ENCODE measurements around the gene PBOV1. TPM values are rescaled to one million over a fixed set of nuclear protein-coding genes. Genes with fewer than 3 reads are reported as not detected.

The PBOV1 gene
- polyA plus RNA-seq, 1 donor = not detected

GRCh38 chr6:138204303-138204702, 14.0 kb downstream of the PBOV1 start:
- no peak for DNase-seq

GRCh38 chr6:138203315-138203714, 15.0 kb downstream of the PBOV1 start:
- DNase-seq = no peak

- no peak for DNase-seq
Observed at GRCh38 chr6:138201836-138202235, 16.5 kb downstream of the PBOV1 start.

GRCh38 chr6:138198430-138199091, 19.7 kb downstream of the PBOV1 start:
- no peak for DNase-seq

GRCh38 chr6:138197570-138197969, 20.7 kb downstream of the PBOV1 start:
- no peak for DNase-seq

GRCh38 chr6:138196122-138196738, 22.1 kb downstream of the PBOV1 start:
- DNase-seq = no peak

- peak; percentile 22 for DNase-seq
Observed at GRCh38 chr6:138194287-138194686, 24.0 kb downstream of the PBOV1 start.

GRCh38 chr6:138188278-138188941, 29.9 kb downstream of the PBOV1 start:
- DNase-seq = no peak

- no peak for DNase-seq
Observed at GRCh38 chr6:138187156-138187555, 31.1 kb downstream of the PBOV1 start.

GRCh38 chr6:138184230-138184629, 34.1 kb downstream of the PBOV1 start:
- DNase-seq = no peak

GRCh38 chr6:138183790-138184134, 34.5 kb downstream of the PBOV1 start:
- DNase-seq = no peak

GRCh38 chr6:138182939-138183789, 35.1 kb downstream of the PBOV1 start:
- DNase-seq = no peak

- DNase-seq = no peak
Observed at GRCh38 chr6:138176652-138177232, 41.5 kb downstream of the PBOV1 start.

GRCh38 chr6:138175596-138175995, 42.7 kb downstream of the PBOV1 start:
- no peak for DNase-seq

Other genes with a start within 250 kb of the PBOV1 start
- 2.3 TPM for gene PERP, start 111.1 kb downstream of the PBOV1 start, polyA plus RNA-seq (ENCODE audit: insufficient read length)
- gene ARFGEF3, start 56.6 kb downstream of the PBOV1 start, polyA plus RNA-seq (ENCODE audit: insufficient read length) = 1.1 TPM
- not detected for gene SMIM28, start 159.4 kb upstream of the PBOV1 start, polyA plus RNA-seq (ENCODE audit: insufficient read length)
- 44.0 TPM for gene HEBP2, start 185.7 kb upstream of the PBOV1 start, polyA plus RNA-seq (ENCODE audit: insufficient read length)

Measured in hindlimb muscle (tissue), 1 donor.